Measurements from ENCODE around the gene B3GAT1. TPM values are rescaled to one million over a fixed set of nuclear protein-coding genes. Genes with fewer than 3 reads are reported as not detected.
"Not testable (repeated sequence)": the region's sequence is repeated elsewhere in the genome, so short reads cannot be mapped to it uniquely, and the experiment has no call there.

The B3GAT1 gene, protein sequence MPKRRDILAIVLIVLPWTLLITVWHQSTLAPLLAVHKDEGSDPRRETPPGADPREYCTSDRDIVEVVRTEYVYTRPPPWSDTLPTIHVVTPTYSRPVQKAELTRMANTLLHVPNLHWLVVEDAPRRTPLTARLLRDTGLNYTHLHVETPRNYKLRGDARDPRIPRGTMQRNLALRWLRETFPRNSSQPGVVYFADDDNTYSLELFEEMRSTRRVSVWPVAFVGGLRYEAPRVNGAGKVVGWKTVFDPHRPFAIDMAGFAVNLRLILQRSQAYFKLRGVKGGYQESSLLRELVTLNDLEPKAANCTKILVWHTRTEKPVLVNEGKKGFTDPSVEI
- under 1 TPM in 3 of 4 donors, not detected in 1; 0.13 to 0.58 (median 0.44) TPM for total RNA-seq

DNA sequence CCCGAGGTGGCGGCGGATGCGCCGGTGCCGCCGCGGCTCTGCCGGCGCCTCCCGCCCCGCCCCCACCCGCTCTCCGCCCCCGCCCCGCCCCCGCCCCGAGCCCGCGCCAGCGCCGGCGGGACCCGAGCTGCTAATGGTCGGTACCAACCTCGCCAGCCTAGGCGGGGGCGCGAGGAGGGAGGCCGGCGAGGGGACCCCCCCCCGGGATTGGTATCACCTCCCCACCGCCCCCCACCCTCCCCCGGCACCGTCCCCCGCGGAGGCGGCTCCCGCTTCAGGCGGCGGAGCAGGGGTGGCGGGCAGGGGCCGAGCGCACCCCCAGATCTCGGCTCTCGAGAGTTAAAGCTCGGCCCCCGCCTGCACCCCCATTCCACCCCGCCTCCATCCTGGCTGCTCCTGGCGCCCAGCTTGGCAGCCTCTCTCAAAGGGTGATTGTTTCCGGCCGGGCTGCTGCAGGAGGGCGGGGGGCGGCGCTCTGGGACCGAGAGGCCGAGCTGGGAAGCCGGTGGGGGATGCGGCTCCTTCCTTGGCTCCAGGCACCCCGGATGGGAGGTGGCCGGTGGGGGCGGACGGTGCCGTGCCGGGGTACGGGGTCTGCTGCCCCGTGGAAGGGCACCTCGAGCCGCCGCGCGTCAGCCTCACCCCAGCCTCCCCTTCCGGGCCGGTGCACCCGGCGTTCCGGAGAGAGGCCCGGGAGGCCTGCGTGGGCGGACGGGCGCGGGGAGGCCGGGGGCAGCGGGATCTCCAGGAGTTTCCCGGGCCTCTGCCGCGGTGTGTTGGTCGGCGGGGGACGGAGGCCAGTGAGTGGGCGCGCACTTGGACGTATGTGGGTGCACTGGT is at the start of gene B3GAT1:
Gene B3GAT1 (minus strand): TSS at position 40 of the 840 bp plus-strand sequence. CDS start 24,583 bp downstream, outside the sequence.
- 2 to 3% methylated on average over 11 to 26 of the region's 94 CpGs for WGBS, 2 donors
- DNase-seq (ENCODE audit: low spot score in 2 of 2), result no peak
- intact Hi-C loops (cut with DNase I; ENCODE audit: low total_unique reads), result no loop called here
- TF ChIP-seq, protein P1, sequence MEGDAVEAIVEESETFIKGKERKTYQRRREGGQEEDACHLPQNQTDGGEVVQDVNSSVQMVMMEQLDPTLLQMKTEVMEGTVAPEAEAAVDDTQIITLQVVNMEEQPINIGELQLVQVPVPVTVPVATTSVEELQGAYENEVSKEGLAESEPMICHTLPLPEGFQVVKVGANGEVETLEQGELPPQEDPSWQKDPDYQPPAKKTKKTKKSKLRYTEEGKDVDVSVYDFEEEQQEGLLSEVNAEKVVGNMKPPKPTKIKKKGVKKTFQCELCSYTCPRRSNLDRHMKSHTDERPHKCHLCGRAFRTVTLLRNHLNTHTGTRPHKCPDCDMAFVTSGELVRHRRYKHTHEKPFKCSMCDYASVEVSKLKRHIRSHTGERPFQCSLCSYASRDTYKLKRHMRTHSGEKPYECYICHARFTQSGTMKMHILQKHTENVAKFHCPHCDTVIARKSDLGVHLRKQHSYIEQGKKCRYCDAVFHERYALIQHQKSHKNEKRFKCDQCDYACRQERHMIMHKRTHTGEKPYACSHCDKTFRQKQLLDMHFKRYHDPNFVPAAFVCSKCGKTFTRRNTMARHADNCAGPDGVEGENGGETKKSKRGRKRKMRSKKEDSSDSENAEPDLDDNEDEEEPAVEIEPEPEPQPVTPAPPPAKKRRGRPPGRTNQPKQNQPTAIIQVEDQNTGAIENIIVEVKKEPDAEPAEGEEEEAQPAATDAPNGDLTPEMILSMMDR (IDR thresholded peaks at IDR 0.05), result no peak
- TF ChIP-seq POLR2A (IDR thresholded peaks at IDR 0.05), result no peak
- H3K4me3 ChIP-seq (ENCODE audit: low read depth, poor library complexity, severe bottlenecking), result no peak within 1 kb of the TSS

DNA sequence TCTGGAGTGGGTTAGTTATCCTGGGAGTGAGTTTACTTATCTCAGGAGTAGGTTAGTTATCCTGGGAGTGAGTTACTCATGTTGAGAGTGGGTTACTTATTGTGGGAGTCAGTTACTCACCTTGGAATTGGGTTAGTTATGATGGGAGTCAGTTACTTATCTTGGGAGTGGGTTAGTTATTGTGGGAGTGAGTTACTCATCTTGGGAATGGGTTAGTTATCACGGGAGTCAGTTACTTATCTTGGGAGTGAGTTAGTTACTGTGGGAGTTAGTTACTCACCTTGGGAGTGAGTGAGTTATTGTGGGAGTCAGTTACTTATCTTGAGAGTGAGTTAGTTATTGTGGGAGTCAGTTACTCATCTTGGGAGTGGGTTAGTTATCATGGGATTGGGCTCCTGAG is 49.6 kb upstream of the B3GAT1 start:
- DNase-seq (ENCODE audit: low spot score in 2 of 2), result no peak
- 64 to 78% methylated on average over 1 of the region's 1 CpG for WGBS, 2 donors
- intact Hi-C loops (cut with DNase I; ENCODE audit: low total_unique reads), result no loop called here
- no peak overlapping the region for H3K4me3 ChIP-seq (ENCODE audit: low read depth, poor library complexity, severe bottlenecking)
- TF ChIP-seq POLR2A (IDR thresholded peaks at IDR 0.05), result no peak
- TF ChIP-seq, protein P1 (IDR thresholded peaks at IDR 0.05), result no peak

DNA sequence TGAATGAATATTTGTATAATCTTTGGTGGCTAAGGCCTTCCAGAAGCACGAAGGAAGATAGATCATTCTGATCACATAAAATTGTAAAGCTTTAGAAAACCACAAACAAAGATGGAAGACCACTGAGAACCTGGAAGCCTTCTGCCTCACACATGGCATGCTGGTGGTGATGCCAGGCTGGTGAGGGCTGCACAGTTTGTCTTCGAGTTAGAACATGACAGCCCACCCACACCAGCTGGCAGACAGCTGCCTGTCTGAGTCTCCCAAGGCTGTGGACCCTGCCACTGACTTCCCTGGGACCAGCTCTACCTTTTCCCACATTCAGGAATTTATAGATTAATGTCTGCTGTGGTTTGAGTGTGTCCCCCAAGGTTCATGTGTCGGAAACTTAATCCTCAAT is 48.8 kb upstream of the B3GAT1 start:
- no peak for DNase-seq (ENCODE audit: low spot score in 2 of 2)
- WGBS, 2 donors, result 58% methylated on average over 3 of the region's 3 CpGs
- no peak for TF ChIP-seq POLR2A (IDR thresholded peaks at IDR 0.05)
- TF ChIP-seq, protein P1 (IDR thresholded peaks at IDR 0.05), result no peak
- intact Hi-C loops (cut with DNase I; ENCODE audit: low total_unique reads), result no loop called here
- no peak overlapping the region for H3K4me3 ChIP-seq (ENCODE audit: low read depth, poor library complexity, severe bottlenecking)

DNA sequence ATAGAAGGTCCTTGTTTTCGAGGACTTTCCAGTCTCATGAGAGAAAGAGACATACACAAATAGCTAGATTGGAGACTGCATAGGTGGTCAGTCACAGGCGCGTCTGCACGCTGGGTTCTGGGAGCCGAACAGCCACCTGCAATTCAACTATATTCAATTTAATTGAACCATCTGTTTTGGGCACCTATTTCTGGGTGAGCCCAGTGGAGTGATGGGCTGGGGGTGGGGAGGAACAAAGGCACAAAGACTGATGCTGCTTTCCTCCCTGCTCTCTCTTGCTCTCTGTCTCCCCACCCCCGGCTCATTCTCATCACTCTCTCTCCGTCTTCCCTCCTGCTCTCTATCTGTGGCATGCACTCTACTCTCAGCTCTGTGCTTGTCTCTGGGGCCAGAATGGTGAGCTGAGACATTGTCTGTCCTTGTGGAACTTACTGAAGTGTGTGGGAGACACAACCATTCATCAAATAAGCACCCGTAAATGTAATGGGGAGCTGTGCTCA is 48.1 kb upstream of the B3GAT1 start:
- no peak for DNase-seq (ENCODE audit: low spot score in 2 of 2)
- TF ChIP-seq, protein P1 (IDR thresholded peaks at IDR 0.05), result no peak
- no peak for TF ChIP-seq POLR2A (IDR thresholded peaks at IDR 0.05)
- no peak overlapping the region for H3K4me3 ChIP-seq (ENCODE audit: low read depth, poor library complexity, severe bottlenecking)
- intact Hi-C loops (cut with DNase I; ENCODE audit: low total_unique reads), result no loop called here
- 56 to 75% methylated on average over 7 to 8 of the region's 8 CpGs for WGBS, 2 donors

DNA sequence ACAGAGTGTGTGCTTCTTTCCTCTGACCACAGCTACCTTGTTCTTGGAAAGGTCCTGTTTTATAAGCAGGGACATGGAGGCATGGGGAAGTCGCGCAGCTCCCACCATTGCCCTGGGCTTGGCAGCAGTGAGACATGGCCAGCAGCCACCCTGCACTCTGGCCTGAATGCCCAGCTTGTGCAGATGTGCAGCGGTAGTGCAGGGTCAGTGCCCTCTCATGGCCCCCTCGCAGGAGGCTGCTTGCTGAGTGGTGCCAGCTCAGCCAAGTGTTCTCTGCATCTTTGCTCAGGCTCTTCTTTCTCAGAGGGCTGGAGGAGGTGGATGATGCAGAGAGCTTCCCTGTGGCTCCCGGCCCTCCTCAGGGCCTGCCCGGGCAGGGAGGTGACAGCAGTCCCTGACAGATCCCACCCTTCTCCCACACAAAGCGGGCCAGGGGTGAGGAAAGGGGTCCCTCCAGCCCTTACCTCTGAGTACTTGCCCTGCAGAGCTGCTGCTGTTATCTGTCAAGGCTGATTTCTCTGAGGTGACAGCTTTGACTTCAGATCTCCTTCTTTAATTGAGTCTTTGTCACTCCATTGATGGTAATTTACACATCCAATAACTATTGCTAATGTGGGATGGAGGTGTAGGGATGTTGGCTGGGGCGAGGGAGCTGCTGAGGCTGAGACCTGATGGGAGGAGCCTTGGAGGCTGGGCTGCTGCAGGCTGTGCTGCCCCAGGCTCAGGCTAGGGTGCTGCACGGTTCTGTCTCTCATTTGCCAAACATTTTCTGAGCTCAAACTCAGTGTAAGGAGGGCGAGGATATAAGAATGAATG is 47.4 kb upstream of the B3GAT1 start:
- no peak overlapping the region for H3K4me3 ChIP-seq (ENCODE audit: low read depth, poor library complexity, severe bottlenecking)
- intact Hi-C loops (cut with DNase I; ENCODE audit: low total_unique reads), result no loop called here
- 45 to 51% methylated on average over 10 of the region's 10 CpGs for WGBS, 2 donors
- TF ChIP-seq, protein P1 (IDR thresholded peaks at IDR 0.05), result no peak
- no peak for TF ChIP-seq POLR2A (IDR thresholded peaks at IDR 0.05)
- no peak for DNase-seq (ENCODE audit: low spot score in 2 of 2)

DNA sequence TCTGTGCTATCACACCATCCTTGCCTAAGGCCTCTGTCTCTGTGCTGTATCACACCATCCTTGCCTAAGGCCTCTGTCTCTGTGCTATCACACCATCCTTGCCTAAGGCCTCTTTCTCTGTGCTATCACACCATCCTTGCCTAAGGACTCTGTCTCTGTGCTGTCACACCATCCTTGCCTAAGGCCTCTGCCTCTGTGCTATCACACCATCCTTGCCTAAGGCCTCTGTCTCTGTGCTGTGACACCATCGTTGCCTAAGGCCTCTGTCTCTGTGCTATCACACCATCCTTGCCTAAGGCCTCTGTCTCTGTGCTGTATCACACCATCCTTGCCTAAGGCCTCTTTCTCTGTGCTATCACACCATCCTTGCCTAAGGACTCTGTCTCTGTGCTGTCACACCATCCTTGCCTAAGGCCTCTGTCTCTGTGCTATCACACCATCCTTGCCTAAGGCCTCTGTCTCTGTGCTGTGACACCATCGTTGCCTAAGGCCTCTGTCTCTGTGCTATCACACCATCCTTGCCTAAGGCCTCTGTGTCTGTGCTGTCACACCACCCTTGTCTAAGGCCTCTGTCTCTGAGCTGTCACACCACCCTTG is 45.5 kb upstream of the B3GAT1 start:
- intact Hi-C loops (cut with DNase I; ENCODE audit: low total_unique reads); DNase-seq (ENCODE audit: low spot score in 2 of 2); H3K4me3 ChIP-seq (ENCODE audit: low read depth, poor library complexity, severe bottlenecking): not testable (repeated sequence)
- 92 to 100% methylated on average over 1 to 2 of the region's 2 CpGs for WGBS, 2 donors

All from lower leg skin (tissue), 4 donors.